ENCODE measurements around the gene PIRT. TPM values are rescaled to one million over a fixed set of nuclear protein-coding genes. Genes with fewer than 3 reads are reported as not detected.

The PIRT gene
- total RNA-seq, 4 donors from 2014 or later: 0.68 to 0.91 TPM; not detected in 2

- H3K27ac ChIP-seq: no peak overlapping the region
These were observed 31.2 kb downstream of the PIRT start for GRCh38 chr17:10806545-10807262.

GRCh38 chr17:10805911-10806310 lies 32.0 kb downstream of the PIRT start:
- H3K27me3 ChIP-seq: no peaks in the 10 kb centered on the region
- H3K27ac ChIP-seq: no peak overlapping the region
- peaks cover 10% of the 10 kb centered on the region for H3K4me1 ChIP-seq
- no peak overlapping the region for H3K4me3 ChIP-seq
- H3K36me3 ChIP-seq: no peaks in the 10 kb centered on the region
- TF ChIP-seq POLR2AphosphoS5 (IDR thresholded peaks at IDR 0.05) (no peak), EP300 (IDR thresholded peaks at IDR 0.05) (no peak), CTCF (IDR thresholded peaks at IDR 0.05) (no peak), POLR2A (IDR thresholded peaks at IDR 0.05) (no peak)
- WGBS: 93% methylated on average over 6 of the region's 6 CpGs
- DNase-seq (ENCODE audit: low spot score in 2 of 2): no peak
- H3K9me3 ChIP-seq: no peaks in the 10 kb centered on the region

More at GRCh38 chr17:10806545-10807262, 31.2 kb downstream of the PIRT start:
- no peaks in the 10 kb centered on the region for H3K9me3 ChIP-seq
- WGBS: 75% methylated on average over 9 of the region's 9 CpGs
- no peaks in the 10 kb centered on the region for H3K27me3 ChIP-seq
- DNase-seq (ENCODE audit: low spot score in 2 of 2): no peak
- H3K36me3 ChIP-seq: no peaks in the 10 kb centered on the region
- no peak for TF ChIP-seq EP300 (IDR thresholded peaks at IDR 0.05)
- no peak for TF ChIP-seq POLR2A (IDR thresholded peaks at IDR 0.05)
- TF ChIP-seq POLR2AphosphoS5 (IDR thresholded peaks at IDR 0.05): no peak
- no peak for TF ChIP-seq CTCF (IDR thresholded peaks at IDR 0.05)
- H3K4me3 ChIP-seq: no peak overlapping the region
- H3K4me1 ChIP-seq: peaks cover 10% of the 10 kb centered on the region

- TF ChIP-seq POLR2A (IDR thresholded peaks at IDR 0.05): no peak
- no peak for TF ChIP-seq EP300 (IDR thresholded peaks at IDR 0.05)
- no peak for TF ChIP-seq POLR2AphosphoS5 (IDR thresholded peaks at IDR 0.05)
- no peak for TF ChIP-seq CTCF (IDR thresholded peaks at IDR 0.05)
- Histone ChIP-seq H3K9me3 (no peaks in the 10 kb centered on the region), H3K36me3 (no peaks in the 10 kb centered on the region), H3K27me3 (no peaks in the 10 kb centered on the region), H3K27ac (no peak overlapping the region), H3K4me1 (peaks cover 17% of the 10 kb centered on the region), H3K4me3 (no peak overlapping the region)
- 93% methylated on average over 7 of the region's 7 CpGs for WGBS
- DNase-seq (ENCODE audit: low spot score in 2 of 2): peak in 1 of 2 donors; percentile 33
These were observed 33.3 kb downstream of the PIRT start for GRCh38 chr17:10804546-10804945.

- H3K36me3 ChIP-seq: no peaks in the 10 kb centered on the region
- H3K9me3 ChIP-seq: no peaks in the 10 kb centered on the region
- no peak within 1 kb of the TSS for H3K27ac ChIP-seq
- H3K4me3 ChIP-seq: no peak within 1 kb of the TSS
- no peak for TF ChIP-seq POLR2AphosphoS5 (IDR thresholded peaks at IDR 0.05)
- TF ChIP-seq EP300 (IDR thresholded peaks at IDR 0.05): no peak
- no peak for TF ChIP-seq CTCF (IDR thresholded peaks at IDR 0.05)
- TF ChIP-seq POLR2A (IDR thresholded peaks at IDR 0.05): no peak
- H3K27me3 ChIP-seq: no peaks in the 10 kb centered on the region
- 69% methylated on average over 15 of the region's 16 CpGs for WGBS
- H3K4me1 ChIP-seq: peaks cover 23% of the 10 kb centered on the region
- peak; percentile 64 to 67 for DNase-seq (ENCODE audit: low spot score in 2 of 2)
These were observed 33.9 kb downstream of the PIRT start, which contains the start of gene TMEM238L for GRCh38 chr17:10803830-10804475. Gene TMEM238L (minus strand): TSS chr17:10804099. CDS start chr17:10803963, 136 bp downstream.

GRCh38 chr17:10803350-10803749 lies 34.5 kb downstream of the PIRT start:
- Histone ChIP-seq H3K36me3 (no peaks in the 10 kb centered on the region), H3K4me3 (no peak overlapping the region), H3K27ac (no peak overlapping the region), H3K4me1 (peaks cover 29% of the 10 kb centered on the region), H3K27me3 (no peaks in the 10 kb centered on the region), H3K9me3 (no peaks in the 10 kb centered on the region)
- TF ChIP-seq POLR2A (IDR thresholded peaks at IDR 0.05): no peak
- no peak for TF ChIP-seq CTCF (IDR thresholded peaks at IDR 0.05)
- no peak for TF ChIP-seq EP300 (IDR thresholded peaks at IDR 0.05)
- no peak for TF ChIP-seq POLR2AphosphoS5 (IDR thresholded peaks at IDR 0.05)
- 71% methylated on average over 7 of the region's 7 CpGs for WGBS
- peak in 1 of 2 donors; percentile 61 for DNase-seq (ENCODE audit: low spot score in 2 of 2)
